Gastrocnemius medialis (tissue), 4 donors: ENCODE data around the gene NPY4R.
"Not testable (repeated sequence)": the region's sequence is repeated elsewhere in the genome, so short reads cannot be mapped to it uniquely, and the experiment has no call there.

Experiments
- CTCF ChIP-seq, 5 experiments: fragments of 450-650 bp in 3 of 5; fragments of 200-600 bp in 2 of 5; sonication (generic) in 2 of 5; IDR thresholded peaks in 4 of 5; conservative IDR thresholded peaks in 1 of 5; 1 replicate in 4 of 5; 2 replicates in 1 of 5; pipeline ENCODE4 v1.5.1; 2016 to 2019; ENCODE audit warnings: antibody characterized with exemption in 5 of 5, mild to moderate bottlenecking in 3 of 5, moderate library complexity in 3 of 5
- POLR2A ChIP-seq, 2 donors: fragments of 450-650 bp; IDR thresholded peaks; one replicate each; pipeline ENCODE4 v1.6.1; 2017; ENCODE audit warnings: antibody characterized with exemption in 2 of 2, mild to moderate bottlenecking in 2 of 2, moderate library complexity in 2 of 2

DNA sequence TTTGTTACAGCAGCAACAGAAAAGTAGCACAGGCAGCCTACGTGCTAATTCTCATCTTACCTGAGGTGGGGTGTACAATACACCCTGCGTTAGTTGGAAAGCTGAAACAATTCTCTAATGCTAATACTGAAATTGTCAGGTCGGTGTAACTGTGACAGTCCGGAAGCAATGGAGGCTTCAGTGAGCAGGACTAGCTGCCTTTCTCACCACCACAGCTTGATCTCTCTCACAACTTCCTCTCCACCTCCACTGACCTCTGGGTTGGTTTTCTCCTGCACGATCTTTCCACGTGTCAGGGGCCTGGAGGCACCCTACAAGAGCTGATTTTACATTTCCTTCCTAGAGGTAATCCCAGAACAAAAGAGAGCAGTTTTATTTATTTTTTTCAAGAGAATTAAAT is 50.5 kb downstream of the NPY4R start:
- not testable (repeated sequence) for TF ChIP-seq CTCF (IDR thresholded peaks at IDR 0.05 in 4 of 5, conservative IDR thresholded peaks at IDR 0.05 in 1 of 5); POLR2A (IDR thresholded peaks at IDR 0.05)
